Smooth muscle cell (in vitro differentiated cells): ENCODE results near the gene C14orf180. TPM values are rescaled to one million over a fixed set of nuclear protein-coding genes. Genes with fewer than 3 reads are reported as not detected.
"Not testable (repeated sequence)": the region's sequence is repeated elsewhere in the genome, so short reads cannot be mapped to it uniquely, and the experiment has no call there.

Experiments
- DNase-seq: peaks from one replicate; lab custom pipeline; 2025; ENCODE audit not compliant: unreplicated experiment; lab: John Stamatoyannopoulos, UW
- H2AFZ ChIP-seq: fragments of 200-600 bp; sonication (generic); 2 replicates; pipeline ENCODE4 v1.6.0; 2016; ENCODE audit warnings: antibody characterized with exemption, low read depth, mild to moderate bottlenecking
- H3F3A ChIP-seq: fragments of 200-600 bp; sonication (generic); 2 replicates; pipeline ENCODE4 v1.6.0; 2017; ENCODE audit warnings: antibody characterized with exemption, low read depth
- H3K27ac ChIP-seq: fragments of 200-600 bp; sonication (generic); 2 replicates; pipeline ENCODE4 v1.5.1; 2016; ENCODE audit warnings: low read depth, mild to moderate bottlenecking
- H3K27me3 ChIP-seq: fragments of 200-600 bp; sonication (generic); 2 replicates; pipeline ENCODE4 v1.6.1; 2016; ENCODE audit warnings: low read depth, mild to moderate bottlenecking
- H3K36me3 ChIP-seq: fragments of 200-600 bp; sonication (generic); 2 replicates; pipeline ENCODE4 v1.5.1; 2016; ENCODE audit warnings: low read depth
- H3K4me1 ChIP-seq: fragments of 200-600 bp; sonication (generic); 2 replicates; pipeline ENCODE4 v1.5.1; 2016; ENCODE audit warnings: low read depth
- H3K4me2 ChIP-seq: fragments of 200-600 bp; sonication (generic); 2 replicates; pipeline ENCODE4 v1.6.0; 2016; ENCODE audit warnings: mild to moderate bottlenecking
- H3K4me3 ChIP-seq: fragments of 200-600 bp; sonication (generic); 2 replicates; pipeline ENCODE4 v1.5.1; 2016; ENCODE audit warnings: mild to moderate bottlenecking
- H3K79me2 ChIP-seq: fragments of 200-600 bp; sonication (generic); 2 replicates; pipeline ENCODE4 v1.6.0; 2016; ENCODE audit warnings: low read depth, mild to moderate bottlenecking
- H3K9ac ChIP-seq: fragments of 200-600 bp; sonication (generic); 2 replicates; pipeline ENCODE4 v1.6.0; 2016; ENCODE audit warnings: low read depth
- H3K9me3 ChIP-seq: fragments of 200-600 bp; sonication (generic); replicated peaks from 2 replicates; pipeline ENCODE4 v1.5.1; 2016; ENCODE audit warnings: low read depth
- H4K20me1 ChIP-seq: fragments of 200-600 bp; sonication (generic); 2 replicates; pipeline ENCODE4 v1.6.0; 2016; ENCODE audit warnings: low read depth
- CTCF ChIP-seq: fragments of 200-600 bp; sonication (generic); IDR thresholded peaks from 2 replicates; pipeline ENCODE4 v1.5.1; 2017; ENCODE audit warnings: borderline replicate concordance, mild to moderate bottlenecking, antibody characterized with exemption; ENCODE audit not compliant: insufficient read depth, poor library complexity, severe bottlenecking
- WGBS: methylation state at CpG from one replicate; pipeline ENCODE4 v1.1.7; 2016; ENCODE audit warnings: low lambda C conversion rate; 5-methylcytosine and 5-hydroxymethylcytosine counted together
- polyA plus RNA-seq: library from polyadenylated mRNA; unstranded; fragments of >200 nt; fragmentation: Nextera tagmentation; extraction: Ambion mirVana; gene quantifications from 2 replicates; pipeline ENCODE4 v1.2.1, GENCODE V29; 2016
- total RNA-seq: library from RNA; depleted of rRNA; stranded (reverse); fragments of >200 nt; gene quantifications from 2 replicates; pipeline ENCODE4 v1.2.3, GENCODE V29; 2014

Gene C14orf180
- total and polyA plus RNA-seq, 2 experiments from 2014 or later: 0.63 to 1.2 TPM

GRCh38 chr14:104576970-104577332 lies 2.6 kb upstream of the C14orf180 start:
- whole genome bisulfite sequencing: 92% methylated on average over 7 of the region's 9 CpGs
- no peak for TF ChIP-seq CTCF
- Histone ChIP-seq H3K9me3 (no peaks in the 10 kb centered on the region), H2AFZ (no peak overlapping the region), H3K79me2 (no peaks in the 10 kb centered on the region), H3K27me3 (no peaks in the 10 kb centered on the region), H3F3A (no peaks in the 10 kb centered on the region), H3K36me3 (no peaks in the 10 kb centered on the region), H3K4me3 (no peak overlapping the region), H3K9ac (no peak overlapping the region), H3K27ac (no peak overlapping the region), H3K4me1 (peaks cover 14% of the 10 kb centered on the region), H3K4me2 (no peak overlapping the region), H4K20me1 (no peaks in the 10 kb centered on the region)
- DNase-seq: no peak

- no peak for DNase-seq
- Histone ChIP-seq H4K20me1 (no peaks in the 10 kb centered on the region), H3K27me3 (no peaks in the 10 kb centered on the region), H3K4me1 (peaks cover 15% of the 10 kb centered on the region), H3K4me2 (no peak overlapping the region), H3K27ac (no peak overlapping the region), H3F3A (no peaks in the 10 kb centered on the region), H3K9ac (no peak overlapping the region), H3K36me3 (no peaks in the 10 kb centered on the region), H3K9me3 (no peaks in the 10 kb centered on the region), H3K4me3 (no peak overlapping the region), H3K79me2 (no peaks in the 10 kb centered on the region), H2AFZ (no peak overlapping the region)
- TF ChIP-seq CTCF: no peak
- WGBS: 85% methylated on average over 12 of the region's 12 CpGs
Measured at GRCh38 chr14:104577426-104577825, 2.1 kb upstream of the C14orf180 start.

- no peak overlapping the region for H3K9ac ChIP-seq
- TF ChIP-seq CTCF: no peak
- no peak overlapping the region for H3K4me2 ChIP-seq
- H3K27me3 ChIP-seq: no peaks in the 10 kb centered on the region
- H3K27ac ChIP-seq: no peak overlapping the region
- H3K4me3 ChIP-seq: no peak overlapping the region
- DNase-seq: no peak
- H3K36me3 ChIP-seq: no peaks in the 10 kb centered on the region
- WGBS: 81% methylated on average over 19 of the region's 19 CpGs
- H2AFZ ChIP-seq: no peak overlapping the region
- H3F3A ChIP-seq: no peaks in the 10 kb centered on the region
- no peaks in the 10 kb centered on the region for H3K9me3 ChIP-seq
- no peaks in the 10 kb centered on the region for H3K79me2 ChIP-seq
- peaks cover 20% of the 10 kb centered on the region for H3K4me1 ChIP-seq
- no peaks in the 10 kb centered on the region for H4K20me1 ChIP-seq
Measured at GRCh38 chr14:104577847-104578301, 1.7 kb upstream of the C14orf180 start.

GRCh38 chr14:104578321-104578720 lies 1.2 kb upstream of the C14orf180 start:
- 96% methylated on average over 11 of the region's 11 CpGs for WGBS

GRCh38 chr14:104579939-104580338 lies 375 bp downstream of the C14orf180 start:
- not testable (repeated sequence) for H4K20me1 ChIP-seq, H3K4me1 ChIP-seq, H3K4me2 ChIP-seq, H3K36me3 ChIP-seq, H3K9ac ChIP-seq, H3K4me3 ChIP-seq, H3K9me3 ChIP-seq, H3F3A ChIP-seq, H3K79me2 ChIP-seq, DNase-seq, H3K27me3 ChIP-seq, H2AFZ ChIP-seq, H3K27ac ChIP-seq
- WGBS: 92% methylated on average over 6 of the region's 6 CpGs

More at GRCh38 chr14:104578321-104578720, 1.2 kb upstream of the C14orf180 start:
- H2AFZ ChIP-seq: no peak overlapping the region
- no peaks in the 10 kb centered on the region for H3K27me3 ChIP-seq
- H3K79me2 ChIP-seq: no peaks in the 10 kb centered on the region
- no peak for DNase-seq
- H3K9me3 ChIP-seq: no peaks in the 10 kb centered on the region
- H3K9ac ChIP-seq: no peak overlapping the region
- H3K4me1 ChIP-seq: peaks cover 22% of the 10 kb centered on the region
- no peak overlapping the region for H3K4me3 ChIP-seq
- no peaks in the 10 kb centered on the region for H3F3A ChIP-seq
- H3K4me2 ChIP-seq: no peak overlapping the region
- H3K27ac ChIP-seq: no peak overlapping the region
- no peak for TF ChIP-seq CTCF
- H4K20me1 ChIP-seq: no peaks in the 10 kb centered on the region
- no peaks in the 10 kb centered on the region for H3K36me3 ChIP-seq
